Measurements from ENCODE around the gene TNNT3. TPM values are rescaled to one million over a fixed set of nuclear protein-coding genes. Genes with fewer than 3 reads are reported as not detected.

The TNNT3 gene
- total RNA-seq, 1 experiment from 2014 or later = not detected

DNA sequence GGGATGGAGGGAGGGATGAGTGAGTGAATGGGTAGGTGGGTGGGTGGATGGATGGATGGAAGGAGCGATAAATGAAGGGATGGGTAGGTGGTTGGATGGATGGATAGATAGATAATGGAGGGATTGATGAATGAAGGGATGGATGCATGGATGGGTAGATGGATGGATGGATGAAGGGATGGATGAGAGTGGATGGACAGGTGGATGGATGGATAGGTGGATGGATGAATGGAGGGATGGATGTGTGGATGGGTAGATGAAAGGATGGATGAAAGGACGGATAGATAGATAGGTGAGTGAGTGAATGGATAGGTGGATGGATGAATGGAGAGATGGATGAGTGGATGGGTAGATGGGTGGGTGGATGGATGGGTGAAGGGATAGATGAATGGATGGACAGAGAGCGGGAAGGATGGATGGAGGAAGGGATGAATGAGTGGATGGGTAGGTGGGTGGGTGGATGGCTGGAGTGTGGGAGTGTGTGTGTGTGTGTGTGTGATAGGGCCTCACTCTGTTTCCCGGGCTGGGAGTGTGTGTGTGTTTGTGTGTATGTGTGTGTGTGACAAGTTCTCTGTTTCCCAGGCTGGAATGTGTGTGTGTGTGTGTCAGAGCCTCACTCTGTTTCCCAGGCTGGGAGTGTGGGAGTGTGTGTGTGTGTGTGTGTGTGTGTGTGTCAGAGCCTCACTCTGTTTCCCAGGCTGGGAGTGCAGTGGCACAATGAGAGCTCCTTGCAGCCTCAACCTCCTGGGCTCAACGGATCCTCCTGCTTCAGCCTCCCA lies 25.7 kb upstream of the TNNT3 start:
- DNase-seq (ENCODE audit: extremely low read depth, low read depth) = no peak

DNA sequence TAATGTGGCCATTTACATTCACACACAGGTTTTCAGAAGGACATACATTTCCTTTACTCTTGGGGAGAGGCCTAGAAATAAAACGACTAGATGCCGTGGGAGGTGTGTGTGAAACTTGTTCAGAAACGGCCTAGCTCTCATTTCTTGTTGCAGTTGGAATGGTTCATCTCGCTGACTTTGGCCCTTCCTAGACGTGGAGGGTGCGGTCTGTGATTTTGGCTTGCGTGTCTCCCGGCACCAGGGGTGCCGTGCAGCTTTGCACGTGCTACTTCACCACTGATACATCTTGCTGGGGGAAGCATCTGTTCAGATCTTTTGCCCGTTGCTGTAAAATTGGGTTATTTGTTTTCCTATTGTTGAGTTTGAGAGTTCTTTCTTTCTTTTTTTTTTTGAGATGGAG lies 24.7 kb upstream of the TNNT3 start:
- no peak for DNase-seq (ENCODE audit: extremely low read depth, low read depth)

DNA sequence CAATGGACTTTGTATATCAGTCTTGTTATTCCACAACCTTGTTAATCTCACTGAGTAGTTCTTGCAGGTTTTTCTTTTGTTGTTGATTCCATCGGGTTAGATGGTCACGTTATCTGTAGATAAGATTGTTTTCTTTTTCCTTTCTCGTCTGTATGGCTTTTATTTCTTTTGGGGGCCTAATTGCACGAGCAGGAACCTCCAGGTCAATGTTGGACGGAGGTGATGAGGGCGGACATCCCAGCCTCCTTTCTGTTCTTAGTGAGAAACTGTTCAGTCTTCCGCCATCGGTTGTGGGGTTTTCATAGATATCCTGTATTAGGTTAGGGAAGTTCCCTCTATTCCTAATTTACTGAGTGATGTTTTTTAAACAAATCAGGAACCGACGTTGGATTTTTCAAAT lies 23.0 kb upstream of the TNNT3 start:
- no peak for DNase-seq (ENCODE audit: extremely low read depth, low read depth)

DNA sequence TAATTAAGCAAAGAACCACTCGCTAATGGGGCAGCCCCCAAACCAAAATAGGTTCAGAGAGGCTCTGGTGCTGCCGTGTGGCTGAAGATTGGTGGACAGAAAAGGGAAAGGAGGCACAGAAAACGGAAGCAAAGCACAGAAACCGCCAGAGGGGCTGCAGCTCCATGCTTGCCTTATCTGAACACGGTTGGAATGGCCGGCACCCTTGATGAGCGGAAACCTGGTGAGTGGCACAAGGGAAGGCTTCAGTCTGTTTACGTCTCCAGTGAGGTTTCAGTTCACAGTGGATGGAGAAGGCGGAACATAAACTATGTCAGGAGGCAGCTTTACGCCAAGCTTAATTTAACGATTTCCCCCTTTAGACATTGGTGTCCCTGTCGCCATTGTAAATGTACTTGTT lies 22.6 kb upstream of the TNNT3 start:
- no peak for DNase-seq (ENCODE audit: extremely low read depth, low read depth)

DNA sequence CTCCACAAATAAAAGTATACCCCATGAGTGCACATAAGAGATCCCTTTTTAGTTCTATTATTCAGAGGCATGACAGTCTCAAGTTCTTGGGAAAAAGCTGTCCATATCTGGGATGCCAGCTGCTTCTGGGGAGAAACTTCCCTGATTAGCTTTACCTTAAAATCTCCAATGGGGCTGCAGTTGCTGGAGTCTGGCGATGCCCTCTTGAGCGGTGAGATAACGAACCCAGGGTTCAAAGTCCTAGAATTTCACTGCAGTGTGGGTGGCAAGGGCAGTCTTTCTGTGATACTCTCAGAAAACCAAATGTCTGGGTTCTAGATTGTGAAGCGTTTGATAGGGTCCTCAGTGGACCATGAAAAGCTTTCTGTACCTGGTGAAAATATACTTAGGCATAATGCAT lies 20.4 kb upstream of the TNNT3 start:
- no peak for DNase-seq (ENCODE audit: extremely low read depth, low read depth)

DNA sequence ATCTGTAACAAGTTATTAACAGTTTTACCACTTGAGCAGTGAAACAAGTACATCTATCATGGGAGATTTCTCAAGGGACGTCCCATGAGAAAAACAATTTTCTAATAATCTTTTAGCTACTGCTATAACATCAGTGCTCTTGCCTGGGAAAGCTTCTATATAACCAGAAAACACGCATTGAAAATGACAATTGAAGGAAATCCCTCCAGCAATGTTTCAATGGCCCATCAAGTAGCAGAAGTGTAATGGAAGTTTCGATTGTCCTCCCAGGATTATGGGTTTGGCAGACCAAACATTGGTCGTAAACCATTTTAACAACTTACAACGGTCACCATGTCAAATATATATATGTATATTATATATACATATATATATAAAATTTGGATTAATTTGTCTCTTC lies 19.8 kb upstream of the TNNT3 start:
- DNase-seq (ENCODE audit: extremely low read depth, low read depth) = no peak

DNA sequence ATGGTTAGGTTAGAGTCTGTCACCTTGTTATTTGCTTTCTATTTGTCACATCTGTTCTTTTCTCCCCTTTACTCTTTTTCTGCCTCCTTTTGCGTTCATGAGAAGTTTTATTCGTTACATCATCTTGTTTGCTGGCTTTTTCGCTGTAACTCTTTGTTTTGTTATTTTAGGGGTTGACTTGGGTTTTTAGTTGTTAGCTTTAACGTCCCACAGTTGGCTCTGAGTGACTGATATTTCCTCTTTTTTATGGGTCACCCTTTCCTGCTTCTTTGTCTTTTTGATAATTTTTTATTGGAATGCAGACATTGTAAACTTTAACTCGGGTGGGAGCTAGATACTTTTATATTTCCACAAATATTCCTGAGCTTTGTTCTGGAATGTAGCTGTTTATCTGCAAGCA lies 13.3 kb upstream of the TNNT3 start:
- no peak for DNase-seq (ENCODE audit: extremely low read depth, low read depth)

DNA sequence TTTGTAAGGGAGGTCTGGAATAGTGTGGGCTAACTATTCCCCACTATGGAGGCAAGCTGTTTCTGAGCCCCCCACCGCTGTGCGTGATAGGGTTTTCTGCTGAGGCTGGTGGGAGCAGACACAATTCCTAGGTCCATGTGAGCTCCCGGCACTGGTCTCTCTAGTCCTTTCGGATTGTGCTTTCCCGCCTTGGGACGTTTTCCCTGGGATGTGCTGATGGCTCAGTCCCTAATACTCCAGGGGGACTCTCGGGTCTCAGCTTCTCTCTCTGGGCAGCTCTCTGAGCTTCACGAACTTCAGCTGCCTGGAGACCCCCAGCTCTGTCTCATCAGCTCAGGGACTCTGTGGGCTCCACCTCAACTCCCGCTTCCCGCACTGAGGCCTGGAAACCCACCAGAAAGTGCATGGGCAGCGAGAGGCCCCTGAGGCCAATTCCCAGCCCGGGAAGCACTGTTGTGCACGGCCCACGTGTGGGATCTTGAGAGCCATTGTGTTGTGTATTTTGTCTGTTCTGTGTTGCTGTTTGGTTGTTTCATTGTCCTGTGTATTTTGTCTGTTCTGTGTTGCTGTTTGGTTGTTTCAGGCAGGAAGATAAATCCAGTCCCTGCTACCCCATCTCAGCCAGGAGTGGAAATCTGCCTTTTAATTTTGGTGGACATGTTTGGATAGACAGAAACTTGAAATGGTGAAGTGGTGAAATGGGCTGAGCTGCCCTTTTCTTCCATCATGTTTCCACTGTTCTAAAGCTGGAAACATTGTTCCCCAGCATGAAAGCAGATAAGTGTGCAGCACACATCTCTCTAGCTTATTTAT lies 12.7 kb upstream of the TNNT3 start:
- no peak for DNase-seq (ENCODE audit: extremely low read depth, low read depth)

DNA sequence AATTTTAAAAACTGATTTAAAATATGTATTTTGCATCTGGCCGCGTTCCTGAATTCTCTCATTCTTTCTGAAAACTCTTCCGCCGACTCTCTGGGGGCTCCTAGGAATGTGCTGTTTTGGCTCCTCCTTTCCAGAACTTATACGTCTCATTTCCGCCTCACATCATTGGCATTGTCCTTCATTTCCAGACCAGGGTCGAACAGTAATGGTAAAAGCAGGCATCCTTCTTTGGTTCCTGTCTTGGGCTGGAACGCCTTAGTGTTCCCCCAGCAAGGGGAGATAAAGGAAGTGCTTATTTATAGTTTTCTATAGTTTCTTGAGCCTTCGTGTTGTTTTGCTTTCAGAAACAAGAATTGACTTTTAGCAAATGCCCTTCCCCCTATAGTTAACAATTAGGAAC lies 10.9 kb upstream of the TNNT3 start:
- no peak for DNase-seq (ENCODE audit: extremely low read depth, low read depth)

DNA sequence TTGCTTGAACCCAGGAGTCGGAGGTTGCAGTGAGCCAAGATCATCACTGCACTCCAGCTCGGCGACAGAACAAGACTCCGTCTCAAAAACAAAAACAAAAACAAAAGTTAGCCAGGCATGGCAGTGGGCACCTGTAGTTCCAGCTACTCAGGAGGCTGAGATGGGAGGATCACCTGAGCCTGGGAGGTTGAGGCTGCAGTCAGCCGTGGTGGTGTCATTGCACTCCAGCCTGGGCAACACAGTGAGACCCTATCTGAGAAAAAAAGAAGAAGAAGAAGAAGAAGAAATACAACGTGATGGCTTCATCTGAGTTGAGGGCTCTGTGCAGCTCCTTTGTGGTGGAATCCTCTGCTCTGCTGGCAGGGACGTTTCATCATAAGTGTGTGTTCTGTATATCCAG lies 10.0 kb upstream of the TNNT3 start:
- DNase-seq (ENCODE audit: extremely low read depth, low read depth) = no peak

DNA sequence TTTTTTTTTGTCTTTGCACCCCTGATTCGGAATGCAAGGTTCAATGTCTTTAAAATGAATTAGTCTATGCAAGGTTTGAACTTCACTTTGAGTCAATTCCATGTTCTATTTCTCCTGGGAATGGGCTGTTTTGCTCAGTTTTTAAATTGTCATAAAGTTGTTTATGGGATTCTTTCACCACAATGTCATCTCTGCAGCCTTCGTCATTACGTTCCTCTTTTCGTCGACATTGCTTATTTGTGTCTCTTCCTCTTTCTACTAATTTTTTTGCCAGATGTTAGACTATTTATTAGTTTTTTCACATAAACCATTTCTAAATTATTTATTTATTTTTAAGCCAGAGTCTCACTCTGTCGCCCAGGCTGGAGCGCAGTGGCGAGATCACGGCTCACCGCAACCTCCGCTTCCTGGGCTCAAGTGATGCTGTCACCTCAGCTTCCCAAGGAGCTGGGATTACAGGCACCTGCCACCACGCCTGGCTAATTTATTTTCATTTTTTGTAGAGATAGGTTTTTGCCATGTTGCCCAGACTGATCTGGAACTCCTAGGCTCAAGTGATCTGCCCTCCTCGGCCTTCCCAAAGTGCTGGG lies 7.1 kb upstream of the TNNT3 start:
- DNase-seq (ENCODE audit: extremely low read depth, low read depth) = no peak

DNA sequence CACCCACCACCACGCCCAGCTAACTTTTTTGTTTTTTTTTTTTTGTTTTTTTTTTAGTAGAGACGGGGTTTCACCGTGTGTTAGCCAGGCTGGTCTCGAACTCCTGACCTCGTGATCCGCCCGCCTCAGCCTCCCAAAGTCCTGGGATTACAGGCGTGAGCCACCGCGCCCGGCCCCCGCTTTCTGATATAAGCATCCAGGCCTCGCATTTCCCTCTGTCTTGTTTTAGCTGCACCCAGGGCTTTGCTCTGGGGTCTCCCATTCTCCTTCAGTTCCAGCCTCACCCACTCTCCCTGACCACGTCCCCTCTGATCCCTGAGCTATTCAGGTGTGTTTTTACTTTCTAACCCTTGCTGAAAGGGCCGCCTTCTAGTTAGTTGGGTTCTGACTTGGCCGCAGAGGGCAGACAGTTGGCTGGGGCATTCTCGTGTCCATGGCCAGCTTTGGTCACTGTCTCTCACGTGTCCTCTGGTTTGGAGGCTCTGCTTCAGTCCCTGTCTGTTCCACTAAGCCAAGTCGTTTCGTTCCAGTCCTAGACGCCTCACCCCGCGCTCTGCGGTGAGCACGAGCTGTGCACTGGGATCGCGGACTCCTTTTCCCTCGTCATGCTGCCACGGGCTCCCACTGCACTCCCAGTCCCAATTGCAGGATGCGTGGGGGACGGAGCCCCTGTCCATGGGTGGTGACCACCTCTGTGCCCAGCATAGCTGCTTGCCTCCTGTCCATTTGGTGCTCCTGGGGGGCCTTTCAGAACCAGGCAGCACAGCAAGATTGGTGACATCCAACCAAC lies 6.0 kb upstream of the TNNT3 start:
- DNase-seq (ENCODE audit: extremely low read depth, low read depth) = no peak

DNA sequence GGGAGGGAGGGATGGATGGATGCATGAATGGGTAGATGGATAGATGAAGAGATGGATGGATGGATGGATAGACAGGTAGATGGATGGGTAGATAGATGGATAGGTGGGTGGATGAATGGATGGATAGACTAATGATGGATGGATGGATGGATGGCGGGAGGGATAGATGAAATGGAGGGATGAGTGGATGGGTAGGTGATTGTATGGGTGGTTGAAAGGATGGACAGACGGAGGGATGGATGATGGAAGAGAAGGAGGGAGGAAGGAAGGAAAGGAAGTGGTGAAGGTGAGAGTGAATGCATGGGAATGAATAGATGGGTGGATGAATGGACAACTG lies 3.7 kb upstream of the TNNT3 start:
- no peak for DNase-seq (ENCODE audit: extremely low read depth, low read depth)

DNA sequence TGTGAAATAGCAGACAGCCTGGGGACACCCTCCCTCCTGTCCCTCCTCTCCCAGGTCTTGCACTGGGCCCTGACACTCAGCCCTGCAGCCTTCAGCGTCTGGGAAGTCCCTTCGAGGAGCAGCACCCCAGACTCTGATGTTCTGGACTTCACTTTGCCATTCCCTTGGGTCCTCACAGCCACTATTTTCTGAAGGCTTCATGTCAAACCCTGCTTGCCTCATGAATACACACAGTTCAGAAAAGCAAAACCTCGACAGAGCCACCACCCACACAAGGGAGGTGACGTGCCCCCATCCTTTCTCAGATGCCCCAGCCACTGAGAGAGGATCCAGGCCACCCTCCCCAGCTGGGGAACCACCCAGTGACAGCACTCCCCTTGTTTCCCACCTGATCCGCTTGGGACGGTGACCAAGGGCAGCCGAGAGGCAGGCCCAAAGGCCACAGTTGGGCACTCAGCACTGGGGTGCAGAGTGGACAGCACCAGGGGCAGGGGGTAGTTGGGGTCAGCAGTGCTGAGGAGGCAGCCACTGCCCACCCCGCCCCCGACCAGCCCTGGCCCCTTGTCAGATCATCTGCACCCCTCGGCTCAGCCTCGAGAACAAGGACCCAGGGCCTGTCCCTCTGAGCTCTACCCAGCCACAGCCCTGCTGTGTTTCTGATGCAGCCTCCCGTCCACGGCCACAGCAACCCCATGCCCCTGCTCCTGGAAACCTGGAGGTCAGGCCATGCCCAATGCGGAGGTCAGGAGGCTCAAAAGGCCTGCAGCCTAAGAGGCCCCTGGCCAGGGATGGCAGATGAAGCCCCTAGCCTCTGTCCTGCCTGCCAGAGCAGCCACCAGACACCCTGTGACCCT lies 3.1 kb upstream of the TNNT3 start:
- DNase-seq (ENCODE audit: extremely low read depth, low read depth) = no peak

DNA sequence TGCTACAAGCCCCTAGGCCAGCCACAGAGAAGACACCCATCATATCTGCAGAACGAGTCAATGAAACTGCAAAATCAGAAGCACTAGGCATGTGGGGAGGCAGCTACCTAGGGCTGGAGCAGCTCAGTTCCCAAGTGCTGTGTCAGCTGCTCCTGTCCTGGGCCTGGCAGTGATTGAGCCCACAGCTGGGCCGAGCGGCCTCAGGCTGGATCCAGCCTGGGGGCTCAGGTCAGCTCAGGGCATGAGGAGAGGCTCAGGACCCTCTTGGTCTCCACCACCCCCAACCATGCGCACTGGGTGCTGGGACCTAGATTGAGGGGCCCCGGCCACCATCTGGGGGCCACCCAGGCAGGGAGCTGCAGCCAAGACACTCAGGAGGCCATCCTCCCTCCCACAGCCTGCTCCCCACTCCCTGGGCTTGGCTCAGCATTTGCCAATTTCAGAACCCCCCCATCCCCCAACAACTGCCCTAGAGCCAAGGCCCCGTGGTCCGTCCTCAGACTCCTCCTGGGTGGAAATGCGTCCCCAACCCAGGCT lies 2.4 kb upstream of the TNNT3 start:
- no peak for DNase-seq (ENCODE audit: extremely low read depth, low read depth)

DNA sequence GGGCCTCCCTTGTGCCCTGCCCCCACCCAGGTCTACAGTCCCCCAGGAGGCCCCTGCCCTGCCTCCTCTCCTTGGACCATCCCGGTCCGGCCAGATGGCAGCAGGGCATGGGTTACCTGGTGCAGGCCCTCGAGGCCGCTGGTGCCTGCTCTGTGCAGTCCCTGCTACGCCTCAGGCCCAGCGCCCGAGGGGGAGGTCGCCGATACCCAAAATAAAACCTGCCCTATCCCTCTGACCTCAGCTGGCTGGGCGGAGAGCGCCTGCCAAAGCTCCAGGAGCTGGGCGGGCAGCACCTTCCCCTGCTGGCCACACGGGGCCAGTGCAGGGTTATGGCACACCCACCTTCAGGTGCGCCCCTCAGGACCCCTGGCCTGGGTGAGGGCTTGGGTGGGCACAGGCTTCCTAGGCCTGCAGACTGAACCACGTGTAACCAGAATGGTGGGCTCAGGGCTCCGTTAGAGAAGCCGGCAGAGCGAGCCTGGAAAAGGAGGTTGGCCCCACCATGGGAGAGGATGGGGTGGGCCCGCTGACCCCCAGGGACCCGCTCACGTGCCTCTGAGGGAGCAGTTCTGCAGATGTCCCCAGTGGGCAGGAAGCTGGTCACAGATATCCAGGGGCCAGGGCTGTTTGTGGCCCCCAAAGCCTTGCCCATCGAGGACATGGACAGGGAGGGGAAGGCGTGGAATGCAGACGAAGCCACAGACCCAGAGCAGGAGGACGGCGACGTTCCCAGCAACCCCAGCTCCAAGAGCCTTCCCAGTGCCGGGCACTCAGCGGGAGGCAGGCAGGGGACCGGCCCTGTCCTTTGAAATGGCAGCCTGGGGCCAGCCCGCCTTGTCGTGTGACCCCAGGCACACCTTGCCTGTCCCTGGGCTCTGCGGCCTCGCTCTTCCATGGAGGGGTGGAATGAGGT lies 1.7 kb upstream of the TNNT3 start:
- DNase-seq (ENCODE audit: extremely low read depth, low read depth) = no peak

DNA sequence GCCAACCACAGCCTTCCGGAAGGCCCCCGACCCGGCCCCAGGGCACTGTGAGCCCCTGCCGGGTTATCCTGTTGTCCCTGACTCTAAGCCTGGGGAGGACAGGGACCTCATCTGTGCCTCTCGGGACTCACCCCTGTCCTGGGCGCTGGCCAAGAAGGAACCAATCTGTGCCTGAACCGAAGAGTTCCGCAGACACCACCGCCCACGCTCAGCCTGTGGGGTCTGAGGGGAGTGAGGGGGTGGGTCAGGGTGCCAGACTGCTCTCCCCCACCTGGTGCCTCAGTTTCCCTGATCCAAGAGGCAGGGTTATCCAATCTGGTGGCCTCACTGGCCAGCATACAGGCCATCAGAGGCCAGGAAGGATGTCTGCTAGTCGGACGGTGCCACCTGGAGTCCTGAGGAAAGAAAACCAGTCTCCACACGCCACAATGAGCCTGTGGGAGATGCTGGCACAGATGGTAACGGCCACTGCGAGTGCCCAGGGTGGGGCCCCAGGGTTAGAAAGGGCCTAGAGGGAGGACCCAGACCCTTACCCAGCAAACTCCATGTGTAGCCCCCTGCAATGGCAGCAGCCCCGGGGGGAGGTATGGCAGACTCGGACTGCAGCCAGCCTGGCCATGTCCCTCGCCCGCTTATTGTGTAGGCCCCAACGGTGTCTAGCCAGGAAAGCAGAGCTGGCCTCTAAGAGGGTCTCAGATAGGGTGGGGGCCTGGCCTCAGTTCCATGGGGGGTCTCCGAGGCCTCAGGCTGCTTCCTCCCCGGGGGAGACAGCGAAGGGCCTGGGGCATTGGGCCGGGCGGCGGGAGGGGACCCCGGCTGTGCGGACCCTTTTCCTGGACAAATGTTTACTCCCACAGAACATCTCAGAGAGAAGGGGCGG lies 827 bp upstream of the TNNT3 start:
- no peak for DNase-seq (ENCODE audit: extremely low read depth, low read depth)

Measured in NCI-H460 (cell line).